Measurements from ENCODE around the gene CLEC18A.

DNA sequence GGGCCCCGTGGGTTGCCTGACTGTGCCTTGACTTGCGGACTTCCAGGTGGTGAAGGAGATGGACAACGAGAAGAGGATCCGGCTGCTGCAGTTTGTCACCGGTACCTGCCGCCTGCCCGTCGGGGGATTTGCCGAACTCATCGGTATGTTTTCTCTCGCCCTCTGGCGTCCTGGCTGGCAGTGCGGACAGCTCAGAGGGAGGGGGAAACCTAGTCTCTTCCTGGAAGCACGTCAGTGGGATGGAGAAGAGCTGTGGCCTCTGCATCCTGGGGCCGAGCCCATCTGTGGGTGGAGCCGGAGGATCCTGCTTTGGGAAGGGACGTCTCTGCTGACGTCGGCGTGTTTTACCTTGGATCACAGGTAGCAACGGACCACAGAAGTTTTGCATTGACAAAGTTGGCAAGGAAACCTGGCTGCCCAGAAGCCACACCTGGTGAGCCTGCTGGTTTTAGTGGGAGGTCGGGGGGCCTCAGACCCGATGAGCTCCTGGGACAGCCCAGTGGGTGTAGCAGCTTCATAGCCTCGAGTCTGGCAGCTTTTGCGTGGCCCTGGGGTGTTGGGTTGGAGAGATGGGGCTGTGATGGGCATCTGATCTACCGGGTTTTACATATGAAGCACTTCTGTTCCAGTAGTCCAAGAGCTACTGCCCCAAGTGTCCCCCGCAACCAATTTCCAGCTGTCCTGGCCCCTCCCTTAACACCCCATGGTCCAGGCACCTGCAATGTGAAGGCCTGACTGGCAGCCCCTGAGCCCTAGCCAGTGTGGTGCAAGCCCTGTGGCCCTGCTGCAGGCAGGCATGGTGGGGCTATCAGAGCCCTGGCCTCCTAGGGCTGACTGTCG, 11.9 kb upstream of the CLEC18A start:
- TF ChIP-seq ISL1 (CRISPR knock-in tag; IDR thresholded peaks at IDR 0.05) (no peak), RARB (CRISPR knock-in tag; IDR thresholded peaks at IDR 0.05) (no peak), ZFP3 (CRISPR knock-in tag; IDR thresholded peaks at IDR 0.05) (no peak), TOX (CRISPR knock-in tag; IDR thresholded peaks at IDR 0.05; ENCODE audit: borderline replicate concordance) (no peak), ARNTL (CRISPR knock-in tag; IDR thresholded peaks at IDR 0.05; ENCODE audit: borderline replicate concordance, low read depth) (no peak), SNAI2 (CRISPR knock-in tag; IDR thresholded peaks at IDR 0.05) (no peak), ZNF70 (CRISPR knock-in tag; IDR thresholded peaks at IDR 0.05) (no peak), CSDC2 (CRISPR knock-in tag; IDR thresholded peaks at IDR 0.05) (no peak)
- TF ChIP-seq, protein P1, sequence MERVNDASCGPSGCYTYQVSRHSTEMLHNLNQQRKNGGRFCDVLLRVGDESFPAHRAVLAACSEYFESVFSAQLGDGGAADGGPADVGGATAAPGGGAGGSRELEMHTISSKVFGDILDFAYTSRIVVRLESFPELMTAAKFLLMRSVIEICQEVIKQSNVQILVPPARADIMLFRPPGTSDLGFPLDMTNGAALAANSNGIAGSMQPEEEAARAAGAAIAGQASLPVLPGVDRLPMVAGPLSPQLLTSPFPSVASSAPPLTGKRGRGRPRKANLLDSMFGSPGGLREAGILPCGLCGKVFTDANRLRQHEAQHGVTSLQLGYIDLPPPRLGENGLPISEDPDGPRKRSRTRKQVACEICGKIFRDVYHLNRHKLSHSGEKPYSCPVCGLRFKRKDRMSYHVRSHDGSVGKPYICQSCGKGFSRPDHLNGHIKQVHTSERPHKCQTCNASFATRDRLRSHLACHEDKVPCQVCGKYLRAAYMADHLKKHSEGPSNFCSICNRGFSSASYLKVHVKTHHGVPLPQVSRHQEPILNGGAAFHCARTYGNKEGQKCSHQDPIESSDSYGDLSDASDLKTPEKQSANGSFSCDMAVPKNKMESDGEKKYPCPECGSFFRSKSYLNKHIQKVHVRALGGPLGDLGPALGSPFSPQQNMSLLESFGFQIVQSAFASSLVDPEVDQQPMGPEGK (CRISPR knock-in tag; IDR thresholded peaks at IDR 0.05; ENCODE audit: borderline replicate concordance): no peak
- TF ChIP-seq, protein P2, sequence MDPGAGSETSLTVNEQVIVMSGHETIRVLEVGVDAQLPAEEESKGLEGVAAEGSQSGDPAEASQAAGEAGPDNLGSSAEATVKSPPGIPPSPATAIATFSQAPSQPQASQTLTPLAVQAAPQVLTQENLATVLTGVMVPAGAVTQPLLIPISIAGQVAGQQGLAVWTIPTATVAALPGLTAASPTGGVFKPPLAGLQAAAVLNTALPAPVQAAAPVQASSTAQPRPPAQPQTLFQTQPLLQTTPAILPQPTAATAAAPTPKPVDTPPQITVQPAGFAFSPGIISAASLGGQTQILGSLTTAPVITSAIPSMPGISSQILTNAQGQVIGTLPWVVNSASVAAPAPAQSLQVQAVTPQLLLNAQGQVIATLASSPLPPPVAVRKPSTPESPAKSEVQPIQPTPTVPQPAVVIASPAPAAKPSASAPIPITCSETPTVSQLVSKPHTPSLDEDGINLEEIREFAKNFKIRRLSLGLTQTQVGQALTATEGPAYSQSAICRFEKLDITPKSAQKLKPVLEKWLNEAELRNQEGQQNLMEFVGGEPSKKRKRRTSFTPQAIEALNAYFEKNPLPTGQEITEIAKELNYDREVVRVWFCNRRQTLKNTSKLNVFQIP (CRISPR knock-in tag; IDR thresholded peaks at IDR 0.05; ENCODE audit: borderline replicate concordance, low read depth): no peak
